HG03565 (cell line): Measurements from ENCODE around the gene SQOR.

Experiments used
- ATAC-seq: cut with Tn5 transposase; IDR thresholded peaks from one replicate; pipeline ENCODE4 v1.9.1; 2021; ENCODE audit warnings: mild to moderate bottlenecking, moderate library complexity; ENCODE audit not compliant: unreplicated experiment

Gene SQOR

GRCh38 chr15:45704329-45705249 lies 69.8 kb downstream of the SQOR start:
- no peak for ATAC-seq

- peak; percentile 89 for ATAC-seq
These were observed 71.0 kb downstream of the SQOR start for GRCh38 chr15:45705510-45706473.

GRCh38 chr15:45710657-45711056 lies 75.8 kb downstream of the SQOR start:
- ATAC-seq: no peak

- ATAC-seq: no peak
These were observed 80.0 kb downstream of the SQOR start for GRCh38 chr15:45714590-45715488.

- ATAC-seq: no peak
These were observed 80.7 kb downstream of the SQOR start for GRCh38 chr15:45715528-45715927.

GRCh38 chr15:45719490-45719889 lies 84.7 kb downstream of the SQOR start:
- ATAC-seq: no peak

GRCh38 chr15:45720183-45720582 lies 85.4 kb downstream of the SQOR start:
- no peak for ATAC-seq

GRCh38 chr15:45728641-45729040 lies 93.8 kb downstream of the SQOR start:
- no peak for ATAC-seq

- ATAC-seq: no peak
These were observed 94.3 kb downstream of the SQOR start for GRCh38 chr15:45729141-45729540.

GRCh38 chr15:45731343-45731742 lies 96.5 kb downstream of the SQOR start:
- no peak for ATAC-seq

GRCh38 chr15:45732662-45733061 lies 97.8 kb downstream of the SQOR start:
- ATAC-seq: no peak

- no peak for ATAC-seq
These were observed 99.5 kb downstream of the SQOR start for GRCh38 chr15:45734260-45734711.
